K562 (cell line): ENCODE results near the gene IRAK3.

ENCODE experiments used
- CBX3 ChIP-seq, 2 experiments: IDR thresholded peaks; 1 replicate in 1 of 2; 2 replicates in 1 of 2; pipeline ENCODE4 v1.6.1; 2012; ENCODE audit warnings: inconsistent platforms in 2 of 2, low read length in 2 of 2, borderline replicate concordance in 1 of 2, control low read depth in 1 of 2
- FOXP4 ChIP-seq: sonication (generic); formaldehyde crosslinking; IDR thresholded peaks from 2 replicates; pipeline ENCODE4 v1.8.0; 2022; ENCODE audit warnings: mild to moderate bottlenecking, missing genetic modification reagents, borderline replicate concordance
- PHF21A ChIP-seq: fragments of 450-650 bp; IDR thresholded peaks from 2 replicates; pipeline ENCODE4 v1.6.1; 2017; ENCODE audit warnings: low read depth, borderline replicate concordance
- RBM34 ChIP-seq: fragments of 200-400 bp; formaldehyde crosslinking; IDR thresholded peaks from 2 replicates; pipeline ENCODE4 v1.6.1; 2018; ENCODE audit warnings: low read length, borderline replicate concordance; ENCODE audit not compliant: insufficient read depth
- SRSF9 ChIP-seq: fragments of 200-400 bp; formaldehyde crosslinking; IDR thresholded peaks from 2 replicates; pipeline ENCODE4 v1.6.1; 2017; ENCODE audit warnings: low read depth, low read length, borderline replicate concordance
- USF2 ChIP-seq: sonication (generic); formaldehyde crosslinking; IDR thresholded peaks from 2 replicates; pipeline ENCODE4 v1.5.0; 2020; ENCODE audit warnings: missing genetic modification reagents
- ZBTB5 ChIP-seq: fragments of 450-650 bp; IDR thresholded peaks from 2 replicates; pipeline ENCODE4 v1.6.1; 2017; ENCODE audit warnings: antibody characterized with exemption
- ZNF77 ChIP-seq: fragments of 250-450 bp; sonication (Bioruptor Pico); IDR thresholded peaks from 2 replicates; pipeline ENCODE4 v1.5.0; 2020
- TF ChIP-seq, protein P1 (sequence below): fragments of 450-650 bp; conservative IDR thresholded peaks from 2 replicates; pipeline ENCODE4 v1.6.1; 2016; ENCODE audit warnings: missing genetic modification characterization, low read depth, mild to moderate bottlenecking, missing compliant biosample characterization, moderate library complexity
- TF ChIP-seq, protein P2 (sequence below): fragments of 250-450 bp; sonication (Bioruptor Pico); IDR thresholded peaks from 2 replicates; pipeline ENCODE4 v1.5.0; 2020; ENCODE audit warnings: mild to moderate bottlenecking

GRCh38 chr12:66190519-66191370 lies 1.7 kb downstream of the IRAK3 start:
- TF ChIP-seq ZNF77 (CRISPR knock-in tag) (no peak), SRSF9 (no peak), CBX3 (IDR thresholded peaks at IDR 0.05; ENCODE audit: borderline replicate concordance in 1 of 2, low read length in 2 of 2) (no peak), FOXP4 (CRISPR knock-in tag) (no peak), USF2 (CRISPR knock-in tag) (no peak), ZBTB5 (no peak), RBM34 (no peak), PHF21A (no peak)
- TF ChIP-seq, protein P1, sequence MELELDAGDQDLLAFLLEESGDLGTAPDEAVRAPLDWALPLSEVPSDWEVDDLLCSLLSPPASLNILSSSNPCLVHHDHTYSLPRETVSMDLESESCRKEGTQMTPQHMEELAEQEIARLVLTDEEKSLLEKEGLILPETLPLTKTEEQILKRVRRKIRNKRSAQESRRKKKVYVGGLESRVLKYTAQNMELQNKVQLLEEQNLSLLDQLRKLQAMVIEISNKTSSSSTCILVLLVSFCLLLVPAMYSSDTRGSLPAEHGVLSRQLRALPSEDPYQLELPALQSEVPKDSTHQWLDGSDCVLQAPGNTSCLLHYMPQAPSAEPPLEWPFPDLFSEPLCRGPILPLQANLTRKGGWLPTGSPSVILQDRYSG = no peak
- TF ChIP-seq, protein P2, sequence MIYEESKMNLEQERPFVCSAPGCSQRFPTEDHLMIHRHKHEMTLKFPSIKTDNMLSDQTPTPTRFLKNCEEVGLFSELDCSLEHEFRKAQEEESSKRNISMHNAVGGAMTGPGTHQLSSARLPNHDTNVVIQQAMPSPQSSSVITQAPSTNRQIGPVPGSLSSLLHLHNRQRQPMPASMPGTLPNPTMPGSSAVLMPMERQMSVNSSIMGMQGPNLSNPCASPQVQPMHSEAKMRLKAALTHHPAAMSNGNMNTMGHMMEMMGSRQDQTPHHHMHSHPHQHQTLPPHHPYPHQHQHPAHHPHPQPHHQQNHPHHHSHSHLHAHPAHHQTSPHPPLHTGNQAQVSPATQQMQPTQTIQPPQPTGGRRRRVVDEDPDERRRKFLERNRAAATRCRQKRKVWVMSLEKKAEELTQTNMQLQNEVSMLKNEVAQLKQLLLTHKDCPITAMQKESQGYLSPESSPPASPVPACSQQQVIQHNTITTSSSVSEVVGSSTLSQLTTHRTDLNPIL (CRISPR knock-in tag) = no peak
